Measurements from ENCODE around the gene ETFA. TPM values are rescaled to one million over a fixed set of nuclear protein-coding genes. Genes with fewer than 3 reads are reported as not detected.

The ETFA gene
- total and polyA plus RNA-seq, 2 of the 8 experiments (the other 6 are each of a cell fraction or from before 2014, with no cell fraction given) = 60.9 to 90.0 TPM

GRCh38 chr15:76174654-76175053, 136.6 kb downstream of the ETFA start:
- no peak overlapping the region for H3K18ac ChIP-seq (ENCODE audit: extremely low read depth, low read length)
- H3K27me3 ChIP-seq (replicated peaks in 1 of 4; ENCODE audit: control insufficient read depth in 3 of 4, extremely low read depth in 1 of 4, insufficient read depth in 3 of 4, low read length in 3 of 4) = no peaks in the 10 kb centered on the region; a peak in 1 of 7 replicates
- no peak overlapping the region for H2BK20ac ChIP-seq (ENCODE audit: low read length)
- ChIA-PET POLR2A (ENCODE audit: partially characterized antibody) (no interaction called here), CTCF (ENCODE audit: partially characterized antibody) (interaction anchor here (1.0 to 4.5 kb wide), 6 partner anchors 11 to 170 kb away, joined by 3 to 23 read pairs (median 4); no protein-coding TSS in a partner anchor)
- 83% methylated on average over 5 of the region's 5 CpGs; no CpG with 5 or more reads in 1 of the 2 experiments for WGBS, 2 experiments (ENCODE audit: extremely low coverage in 1 of 2, insufficient coverage in 1 of 2, insufficient read length in 1 of 2, insufficient replicate concordance in 2 of 2, low coverage in 1 of 2, low lambda C conversion rate in 2 of 2, missing lambda C conversion rate in 1 of 2)
- no peak overlapping the region for H2AFZ ChIP-seq (ENCODE audit: low read length)
- no peaks in the 10 kb centered on the region for H3K23me2 ChIP-seq (ENCODE audit: low read depth, low read length)
- no peak overlapping the region for H2AK5ac ChIP-seq (ENCODE audit: low read depth, low read length)
- H3K9me3 ChIP-seq (ENCODE audit: insufficient read depth in 2 of 2, low read depth in 1 of 2, low read length in 1 of 2) = no peaks in the 10 kb centered on the region
- H3K36me3 ChIP-seq (ENCODE audit: control insufficient read depth in 2 of 4, insufficient read depth in 4 of 4, low read length in 3 of 4) = no peaks in the 10 kb centered on the region
- no peak overlapping the region for H4K5ac ChIP-seq (ENCODE audit: insufficient read length, low read depth, low read length)
- H4K91ac ChIP-seq (replicated peaks; ENCODE audit: insufficient read length, low read length) = no peak overlapping the region
- H3K4me3 ChIP-seq (ENCODE audit: extremely low read depth in 1 of 4, insufficient read depth in 2 of 4, low read depth in 3 of 4, low read length in 4 of 4) = no peak overlapping the region
- FAIRE-seq (no peak), DNase-seq (ENCODE audit: low read depth in 1 of 2, low spot score in 2 of 2) (no peak)
- H2BK15ac ChIP-seq (ENCODE audit: low read length) = no peak overlapping the region
- no peak overlapping the region for H3K4me2 ChIP-seq (ENCODE audit: insufficient read depth in 1 of 2, low read depth in 2 of 2, low read length in 2 of 2)
- H4K8ac ChIP-seq (ENCODE audit: extremely low read depth, insufficient read depth, low read length) = no peak overlapping the region
- no peak overlapping the region for H3K14ac ChIP-seq (ENCODE audit: insufficient read length)
- no peak overlapping the region for H2BK12ac ChIP-seq (ENCODE audit: low read depth, low read length)
- H3K27ac ChIP-seq (ENCODE audit: low read depth, low read length) = no peak overlapping the region
- no peak overlapping the region for H2BK120ac ChIP-seq (replicated peaks; ENCODE audit: low read depth, low read length)
- H3K4me1 ChIP-seq (replicated peaks in 1 of 4; ENCODE audit: control insufficient read depth in 3 of 4, insufficient read depth in 4 of 4, low read length in 3 of 4) = 0 out of 7 replicates have a peak, but pooled peaks cover 0 to 3% (median 0%) of the 10 kb centered on the region in 4 experiments
- no peak overlapping the region for H3K56ac ChIP-seq (replicated peaks; ENCODE audit: insufficient read length, low read depth, low read length)
- H3K23ac ChIP-seq (ENCODE audit: insufficient read length) = no peak overlapping the region
- no peaks in the 10 kb centered on the region for H3K79me1 ChIP-seq (ENCODE audit: low read depth, low read length)
- no peak overlapping the region for H2BK5ac ChIP-seq (ENCODE audit: low read depth, low read length)
- H4K20me1 ChIP-seq (replicated peaks in 1 of 2; ENCODE audit: control insufficient read depth in 1 of 2, insufficient read depth in 2 of 2, low read length in 2 of 2) = no peaks in the 10 kb centered on the region
- TF ChIP-seq POLR2AphosphoS5 (IDR thresholded peaks at IDR 0.05; ENCODE audit: low read depth, low read length) (no peak), RBBP5 (IDR thresholded peaks at IDR 0.05; ENCODE audit: borderline replicate concordance, low read depth, low read length) (no peak)
- H3K79me2 ChIP-seq (ENCODE audit: control insufficient read depth in 1 of 2, insufficient read depth in 2 of 2, low read length in 2 of 2) = no peaks in the 10 kb centered on the region
- H3K4ac ChIP-seq (replicated peaks; ENCODE audit: insufficient read length, low read depth, low read length) = no peak overlapping the region
- H3K9ac ChIP-seq (replicated peaks in 1 of 4; ENCODE audit: extremely low read depth in 1 of 4, low read depth in 3 of 4, low read length in 3 of 4) = no peak overlapping the region

Data from H1 (cell line).